ENCODE measurements around the gene GLI1.

DNA sequence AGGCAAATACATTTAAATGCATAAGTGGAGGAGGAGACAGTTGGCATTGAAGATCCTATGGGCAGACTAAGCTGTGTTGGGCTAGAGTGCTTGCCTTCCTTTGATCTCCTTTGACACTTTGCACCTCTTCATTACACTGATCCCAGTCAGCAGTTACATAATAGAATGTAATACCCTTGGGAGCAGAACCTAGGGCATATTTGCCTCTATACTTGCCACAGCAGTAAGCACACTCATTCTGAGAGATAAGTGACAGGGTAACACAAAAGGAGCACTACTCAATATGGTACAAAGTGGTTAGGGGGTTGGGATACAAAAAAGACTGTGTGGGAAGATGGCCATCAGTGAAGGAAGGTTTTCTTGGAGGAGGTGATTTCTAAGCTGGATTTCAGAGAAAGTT is 37.2 kb downstream of the GLI1 start:
- TF ChIP-seq, protein P1, sequence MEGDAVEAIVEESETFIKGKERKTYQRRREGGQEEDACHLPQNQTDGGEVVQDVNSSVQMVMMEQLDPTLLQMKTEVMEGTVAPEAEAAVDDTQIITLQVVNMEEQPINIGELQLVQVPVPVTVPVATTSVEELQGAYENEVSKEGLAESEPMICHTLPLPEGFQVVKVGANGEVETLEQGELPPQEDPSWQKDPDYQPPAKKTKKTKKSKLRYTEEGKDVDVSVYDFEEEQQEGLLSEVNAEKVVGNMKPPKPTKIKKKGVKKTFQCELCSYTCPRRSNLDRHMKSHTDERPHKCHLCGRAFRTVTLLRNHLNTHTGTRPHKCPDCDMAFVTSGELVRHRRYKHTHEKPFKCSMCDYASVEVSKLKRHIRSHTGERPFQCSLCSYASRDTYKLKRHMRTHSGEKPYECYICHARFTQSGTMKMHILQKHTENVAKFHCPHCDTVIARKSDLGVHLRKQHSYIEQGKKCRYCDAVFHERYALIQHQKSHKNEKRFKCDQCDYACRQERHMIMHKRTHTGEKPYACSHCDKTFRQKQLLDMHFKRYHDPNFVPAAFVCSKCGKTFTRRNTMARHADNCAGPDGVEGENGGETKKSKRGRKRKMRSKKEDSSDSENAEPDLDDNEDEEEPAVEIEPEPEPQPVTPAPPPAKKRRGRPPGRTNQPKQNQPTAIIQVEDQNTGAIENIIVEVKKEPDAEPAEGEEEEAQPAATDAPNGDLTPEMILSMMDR (IDR thresholded peaks at IDR 0.05): no peak
- no peak for TF ChIP-seq POLR2A (IDR thresholded peaks at IDR 0.05)

All from esophagus squamous epithelium (tissue), 4 donors.